K562 (cell line): ENCODE measurements around the gene DNMT1. TPM values are rescaled to one million over a fixed set of nuclear protein-coding genes. Genes with fewer than 3 reads are reported as not detected.

ENCODE experiments used
- CBX8 ChIP-seq: fragments of 200-600 bp; sonication (generic); IDR thresholded peaks from 2 replicates; pipeline ENCODE4 v1.6.1; 2012; ENCODE audit warnings: borderline replicate concordance, mixed run types, low read depth, mild to moderate bottlenecking, moderate library complexity, mixed read lengths, low read length, control low read depth, inconsistent platforms; ENCODE audit not compliant: poor library complexity, severe bottlenecking; ENCODE audit errors: extremely low read depth
- CEBPB ChIP-seq: fragments of 450-650 bp; IDR thresholded peaks from 2 replicates; pipeline ENCODE4 v1.6.1; 2016; ENCODE audit warnings: missing genetic modification characterization, missing compliant biosample characterization
- CHD2 ChIP-seq: IDR thresholded peaks from 2 replicates; pipeline ENCODE4 v1.6.1; 2011; ENCODE audit warnings: low read depth, low read length
- COPS2 ChIP-seq: fragments of 450-650 bp; conservative IDR thresholded peaks from 2 replicates; pipeline ENCODE4 v1.6.1; 2016; ENCODE audit warnings: mild to moderate bottlenecking, moderate library complexity
- DMBX1 ChIP-seq: fragments of 250-450 bp; sonication (Bioruptor Pico); IDR thresholded peaks from 2 replicates; pipeline ENCODE4 v1.8.0; 2022; ENCODE audit warnings: inconsistent platforms, mild to moderate bottlenecking, moderate library complexity, borderline replicate concordance
- GTF2F1 ChIP-seq: IDR thresholded peaks from 2 replicates; pipeline ENCODE4 v1.6.1; 2011; ENCODE audit warnings: low read depth, low read length, improper control_type of control experiment
- HDAC3 ChIP-seq: fragments of 450-650 bp; IDR thresholded peaks from 2 replicates; pipeline ENCODE4 v1.6.1; 2018; ENCODE audit warnings: borderline replicate concordance, mild to moderate bottlenecking, moderate library complexity; ENCODE audit not compliant: partially characterized antibody
- HNRNPH1 ChIP-seq: fragments of 200-400 bp; formaldehyde crosslinking; optimal IDR thresholded peaks from 2 replicates; pipeline ENCODE3; 2017; ENCODE audit warnings: low read depth, mild to moderate bottlenecking, low read length, moderate library complexity
- ILF3 ChIP-seq: fragments of 450-650 bp; IDR thresholded peaks from 2 replicates; pipeline ENCODE4 v1.6.1; 2018; ENCODE audit warnings: antibody characterized with exemption, mild to moderate bottlenecking, moderate library complexity, borderline replicate concordance
- KLF6 ChIP-seq: fragments of 250-450 bp; sonication (Bioruptor Pico); IDR thresholded peaks from 2 replicates; pipeline ENCODE4 v1.4.0; 2020; ENCODE audit warnings: mild to moderate bottlenecking, moderate library complexity, borderline replicate concordance
- MAFK ChIP-seq: IDR thresholded peaks from 2 replicates; pipeline ENCODE4 v1.6.1; 2011; ENCODE audit warnings: low read length, improper control_type of control experiment
- MBD2 ChIP-seq: sonication (generic); IDR thresholded peaks from 2 replicates; pipeline ENCODE4 v1.6.1; 2016; ENCODE audit warnings: low read depth, borderline replicate concordance
- MTA3 ChIP-seq: fragments of 450-650 bp; formaldehyde crosslinking; IDR thresholded peaks from 2 replicates; pipeline ENCODE4 v1.6.1; 2017; ENCODE audit warnings: mild to moderate bottlenecking, borderline replicate concordance
- MYC ChIP-seq, 2 experiments: fragments of 250-450 bp in 1 of 2; sonication (Bioruptor Pico) in 1 of 2; IDR thresholded peaks; 2 replicates each; pipeline versions ENCODE4 v1.5.1 to v1.6.1; 2012 to 2021; ENCODE audit warnings: low read depth in 2 of 2, borderline replicate concordance in 1 of 2, improper control_type of control experiment in 1 of 2, low read length in 1 of 2, mild to moderate bottlenecking in 1 of 2, moderate library complexity in 1 of 2
- NCOA2 ChIP-seq, 2 experiments: fragments of 450-650 bp; IDR thresholded peaks; 2 replicates each; pipeline ENCODE4 v1.6.1; 2018; ENCODE audit warnings: mild to moderate bottlenecking in 2 of 2, moderate library complexity in 1 of 2; ENCODE audit not compliant: partially characterized antibody in 2 of 2
- NR1H2 ChIP-seq: sonication (generic); formaldehyde crosslinking; IDR thresholded peaks from 2 replicates; pipeline ENCODE4 v1.4.0; 2020; ENCODE audit warnings: mild to moderate bottlenecking, missing genetic modification reagents
- SIN3B ChIP-seq: fragments of 450-650 bp; IDR thresholded peaks from 2 replicates; pipeline ENCODE4 v1.6.1; 2017; ENCODE audit warnings: low read depth, mild to moderate bottlenecking, moderate library complexity
- TEAD1 ChIP-seq, 2 experiments: fragments of 450-650 bp in 1 of 2; sonication (generic) in 1 of 2; formaldehyde crosslinking; IDR thresholded peaks; 2 replicates each; pipeline versions ENCODE4 v1.4.0 to v1.8.0; 2020 to 2022; ENCODE audit warnings: mild to moderate bottlenecking in 2 of 2, missing genetic modification reagents in 1 of 2
- TEAD4 ChIP-seq, 2 experiments: sonication (generic) in 1 of 2; formaldehyde crosslinking in 1 of 2; IDR thresholded peaks; 2 replicates each; pipeline versions ENCODE4 v1.6.1 to v1.8.0; 2012 to 2022; ENCODE audit warnings: borderline replicate concordance in 1 of 2, inconsistent platforms in 1 of 2, low read length in 1 of 2, mild to moderate bottlenecking in 1 of 2, missing genetic modification reagents in 1 of 2
- YY1 ChIP-seq, 3 experiments: IDR thresholded peaks; 2 replicates each; pipeline ENCODE4 v1.6.1; 2011; ENCODE audit warnings: low read length in 2 of 3, mild to moderate bottlenecking in 2 of 3, moderate library complexity in 2 of 3, borderline replicate concordance in 1 of 3, control low read depth in 1 of 3, low read depth in 1 of 3; ENCODE audit not compliant: insufficient read depth in 3 of 3, insufficient replicate concordance in 2 of 3, control insufficient read depth in 1 of 3, insufficient read length in 1 of 3; ENCODE audit errors: extremely low read depth in 1 of 3
- ZFPM2 ChIP-seq: fragments of 250-450 bp; sonication (Bioruptor Pico); IDR thresholded peaks from 2 replicates; pipeline ENCODE4 v1.5.1; 2022; ENCODE audit warnings: mild to moderate bottlenecking
- ZKSCAN1 ChIP-seq: fragments of 150-350 bp; IDR thresholded peaks from 2 replicates; pipeline ENCODE4 v1.6.1; 2016; ENCODE audit warnings: low read depth, low read length
- ZNF212 ChIP-seq: fragments of 450-650 bp; formaldehyde crosslinking; IDR thresholded peaks from 2 replicates; pipeline ENCODE4 v1.4.0; 2020; ENCODE audit warnings: mild to moderate bottlenecking
- ZNF354B ChIP-seq: fragments of 250-450 bp; sonication (Bioruptor Pico); IDR thresholded peaks from 2 replicates; pipeline ENCODE4 v1.4.0; 2020
- polyA plus RNA-seq, 8 experiments: library from polyadenylated mRNA; depleted of rRNA in 4 of 8; stranded (reverse) in 5 of 8; unstranded in 3 of 8; fragments of >200 nt; fragmentation: Nextera tagmentation in 2 of 8; fragmentation: Illumina TruSeq in 1 of 8; extraction: Ambion mirVana in 2 of 8; extraction: Trizol in 1 of 8; gene quantifications; 2 replicates each; pipeline versions ENCODE4 v1.2.1 to v1.2.3, GENCODE V29; 2011 to 2014; ENCODE audit warnings: inconsistent platforms in 1 of 8, missing spikeins in 1 of 8
- total RNA-seq, 7 experiments: library from RNA; depleted of rRNA in 6 of 7; stranded (reverse); fragments of >200 nt in 6 of 7; fragmentation: Illumina TruSeq in 2 of 7; extraction: Trizol in 2 of 7; gene quantifications; 2 replicates each; pipeline versions ENCODE4 v1.2.1 to v1.2.3, GENCODE V29; 2011 to 2021; ENCODE audit warnings: low replicate concordance in 1 of 7
- TF ChIP-seq, protein P1 (sequence below): fragments of 250-450 bp; sonication (Bioruptor Pico); IDR thresholded peaks from 2 replicates; pipeline ENCODE4 v1.9.0; 2021; ENCODE audit warnings: mild to moderate bottlenecking
- TF ChIP-seq, protein P2 (sequence below): fragments of 450-650 bp; formaldehyde crosslinking; IDR thresholded peaks from 2 replicates; pipeline ENCODE4 v1.4.0; 2022; ENCODE audit warnings: mild to moderate bottlenecking, moderate library complexity

DNMT1 gene
- total and polyA plus RNA-seq, 9 of the 15 experiments (the other 6 are each of a cell fraction or from before 2014, with no cell fraction given) = 80.1 to 271 (median 121) TPM

DNA sequence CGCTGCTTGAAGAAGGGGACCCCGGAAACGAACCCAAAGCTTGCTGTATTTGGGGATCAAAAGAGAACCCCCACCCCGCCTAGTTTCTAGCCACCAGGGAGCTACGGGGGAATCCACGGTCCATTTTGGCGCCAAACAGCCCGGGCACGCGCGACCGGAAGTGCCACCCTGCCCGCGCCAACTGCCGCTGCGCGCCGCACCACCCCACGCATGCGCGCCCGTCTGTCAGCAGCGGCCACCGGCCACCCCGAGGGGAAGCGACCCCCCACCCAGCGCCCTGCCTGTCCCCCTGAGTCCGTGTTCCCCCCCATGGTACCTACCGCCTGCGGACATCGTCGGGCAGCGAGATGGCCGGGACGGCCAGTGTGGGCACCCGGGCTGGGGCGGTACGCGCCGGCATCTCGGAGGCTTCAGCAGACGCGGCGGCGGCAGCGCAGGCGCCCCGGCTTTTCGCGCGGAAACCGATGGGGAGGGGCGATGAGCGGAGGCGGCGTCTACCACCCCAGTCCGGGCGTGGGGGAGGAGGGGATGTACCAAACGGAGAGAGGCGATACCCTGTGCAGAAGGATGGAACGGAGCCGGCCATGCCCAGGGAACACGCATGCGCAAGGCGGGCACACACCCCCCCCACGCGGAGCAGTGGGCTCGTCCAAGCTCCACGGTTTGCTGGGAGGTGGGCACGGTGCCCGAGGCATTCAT, at the start of gene DNMT1 (continued):
- no peak for TF ChIP-seq NCOA2 (IDR thresholded peaks at IDR 0.05; ENCODE audit: partially characterized antibody in 2 of 2)
- no peak for TF ChIP-seq COPS2
- TF ChIP-seq TEAD4 (IDR thresholded peaks at IDR 0.05; ENCODE audit: low read length) = peak; percentile 3; the same call in 1 of the 2 replicates
- TF ChIP-seq TEAD4 (CRISPR knock-in tag; IDR thresholded peaks at IDR 0.05; ENCODE audit: borderline replicate concordance) = no peak
- no peak for TF ChIP-seq ZNF354B (CRISPR knock-in tag)
- no peak; the same call in 1 of the 2 replicates for TF ChIP-seq ZKSCAN1
- TF ChIP-seq CBX8 = no peak
- no peak for TF ChIP-seq TEAD1 (CRISPR knock-in tag; IDR thresholded peaks at IDR 0.05)
- TF ChIP-seq ZNF212 (CRISPR knock-in tag) = no peak
- TF ChIP-seq HNRNPH1 = no peak
- TF ChIP-seq SIN3B = 0 out of 2 replicates have a peak, but pooled peaks have one; percentile 9
- TF ChIP-seq DMBX1 = no peak
- no peak for TF ChIP-seq NR1H2 (CRISPR knock-in tag)
- TF ChIP-seq, protein P1, sequence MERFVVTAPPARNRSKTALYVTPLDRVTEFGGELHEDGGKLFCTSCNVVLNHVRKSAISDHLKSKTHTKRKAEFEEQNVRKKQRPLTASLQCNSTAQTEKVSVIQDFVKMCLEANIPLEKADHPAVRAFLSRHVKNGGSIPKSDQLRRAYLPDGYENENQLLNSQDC (CRISPR knock-in tag) = peak; percentile 74; the same call in 1 of the 2 replicates
- TF ChIP-seq KLF6 = no peak
- no peak for TF ChIP-seq CEBPB (tag)
- TF ChIP-seq CHD2 = no peak
- peak; percentile 37; the same call in 1 of the 2 replicates for TF ChIP-seq GTF2F1
- TF ChIP-seq ZFPM2 (CRISPR knock-in tag) = 0 out of 2 replicates have a peak, but pooled peaks have one; percentile 20
- TF ChIP-seq HDAC3 = no peak
- TF ChIP-seq, protein P2, sequence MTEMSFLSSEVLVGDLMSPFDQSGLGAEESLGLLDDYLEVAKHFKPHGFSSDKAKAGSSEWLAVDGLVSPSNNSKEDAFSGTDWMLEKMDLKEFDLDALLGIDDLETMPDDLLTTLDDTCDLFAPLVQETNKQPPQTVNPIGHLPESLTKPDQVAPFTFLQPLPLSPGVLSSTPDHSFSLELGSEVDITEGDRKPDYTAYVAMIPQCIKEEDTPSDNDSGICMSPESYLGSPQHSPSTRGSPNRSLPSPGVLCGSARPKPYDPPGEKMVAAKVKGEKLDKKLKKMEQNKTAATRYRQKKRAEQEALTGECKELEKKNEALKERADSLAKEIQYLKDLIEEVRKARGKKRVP (CRISPR knock-in tag) = no peak
- TF ChIP-seq YY1 (IDR thresholded peaks at IDR 0.05; ENCODE audit: borderline replicate concordance in 1 of 3, control insufficient read depth in 1 of 3, extremely low read depth in 1 of 3, insufficient read depth in 3 of 3, insufficient read length in 1 of 3, insufficient replicate concordance in 2 of 3, low read depth in 1 of 3, low read length in 2 of 3) = peak in 2 of 3 experiments; percentile 52 to 83
- TF ChIP-seq MTA3 = peak; percentile 64
- no peak for TF ChIP-seq ILF3
- TF ChIP-seq MYC (IDR thresholded peaks at IDR 0.05; ENCODE audit: low read depth, low read length) = peak; percentile 64
- TF ChIP-seq MYC (CRISPR knock-in tag; IDR thresholded peaks at IDR 0.05; ENCODE audit: borderline replicate concordance, low read depth) = no peak
- no peak; the same call in 1 of the 2 replicates for TF ChIP-seq MAFK
- TF ChIP-seq MBD2 = peak; percentile 99
